Inflammatory macrophage treated with lipopolysaccharide for 1 hour (primary cell): ENCODE measurements around the gene CCR5AS.
A peak's percentile ranks its signal among the peaks of the same experiment; 100 is the strongest.
"Not testable (repeated sequence)": the region's sequence is repeated elsewhere in the genome, so short reads cannot be mapped to it uniquely, and the experiment has no call there.

Source experiments
- DNase-seq, 2 donors: peaks; one replicate each; pipeline ENCODE4 v3.0.0-alpha.2; 2020 to 2022

CCR5AS gene

DNA sequence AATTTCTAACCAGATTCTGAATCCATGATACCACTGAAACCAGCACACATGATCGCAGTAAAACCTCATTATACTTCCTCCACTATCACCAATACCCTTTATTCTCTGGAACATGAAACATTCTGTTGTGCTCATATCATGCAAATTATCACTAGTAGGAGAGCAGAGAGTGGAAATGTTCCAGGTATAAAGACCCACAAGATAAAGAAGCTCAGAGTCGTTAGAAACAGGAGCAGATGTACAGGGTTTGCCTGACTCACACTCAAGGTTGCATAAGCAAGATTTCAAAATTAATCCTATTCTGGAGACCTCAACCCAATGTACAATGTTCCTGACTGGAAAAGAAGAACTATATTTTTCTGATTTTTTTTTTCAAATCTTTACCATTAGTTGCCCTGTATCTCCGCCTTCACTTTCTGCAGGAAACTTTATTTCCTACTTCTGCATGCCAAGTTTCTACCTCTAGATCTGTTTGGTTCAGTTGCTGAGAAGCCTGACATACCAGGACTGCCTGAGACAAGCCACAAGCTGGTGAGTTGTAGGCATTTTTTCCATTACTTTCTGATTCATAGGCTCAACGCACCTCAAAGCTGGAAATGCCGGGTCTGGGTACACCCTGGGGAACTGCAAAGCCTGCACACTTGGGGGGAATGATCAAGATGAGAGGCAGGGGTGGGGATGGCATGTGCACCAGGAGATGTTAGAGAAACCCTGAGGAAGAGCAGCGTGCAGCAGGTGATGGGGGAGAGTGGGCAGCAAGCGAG, 53.0 kb downstream of the CCR5AS start, which contains the start of gene CCR2:
Gene CCR2 (plus strand): TSS at position 465 of the 764 bp plus-strand sequence. CDS start 3,417 bp downstream, outside the sequence.
- no peak for DNase-seq

GRCh38 chr3:46353090-46353489, 53.8 kb downstream of the CCR5AS start:
- no peak for DNase-seq

GRCh38 chr3:46351646-46352045, 55.2 kb downstream of the CCR5AS start:
- DNase-seq, result no peak

DNA sequence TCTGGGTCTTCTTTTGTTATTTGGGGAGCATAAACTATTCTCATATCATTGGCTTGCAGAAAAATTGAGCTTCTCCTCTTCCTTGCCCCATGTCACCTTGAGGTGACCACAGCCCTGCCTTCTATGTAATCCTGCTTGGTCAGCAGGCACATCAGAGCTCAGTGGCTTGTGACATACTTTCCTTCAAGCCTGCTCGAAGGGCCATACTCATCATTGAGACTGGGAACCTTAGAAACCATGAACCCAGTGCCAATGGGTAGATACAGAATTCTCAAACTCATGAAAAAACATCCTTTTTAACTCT, 56.7 kb downstream of the CCR5AS start:
- DNase-seq, result no peak

GRCh38 chr3:46349484-46350261, 57.2 kb downstream of the CCR5AS start:
- no peak for DNase-seq

DNA sequence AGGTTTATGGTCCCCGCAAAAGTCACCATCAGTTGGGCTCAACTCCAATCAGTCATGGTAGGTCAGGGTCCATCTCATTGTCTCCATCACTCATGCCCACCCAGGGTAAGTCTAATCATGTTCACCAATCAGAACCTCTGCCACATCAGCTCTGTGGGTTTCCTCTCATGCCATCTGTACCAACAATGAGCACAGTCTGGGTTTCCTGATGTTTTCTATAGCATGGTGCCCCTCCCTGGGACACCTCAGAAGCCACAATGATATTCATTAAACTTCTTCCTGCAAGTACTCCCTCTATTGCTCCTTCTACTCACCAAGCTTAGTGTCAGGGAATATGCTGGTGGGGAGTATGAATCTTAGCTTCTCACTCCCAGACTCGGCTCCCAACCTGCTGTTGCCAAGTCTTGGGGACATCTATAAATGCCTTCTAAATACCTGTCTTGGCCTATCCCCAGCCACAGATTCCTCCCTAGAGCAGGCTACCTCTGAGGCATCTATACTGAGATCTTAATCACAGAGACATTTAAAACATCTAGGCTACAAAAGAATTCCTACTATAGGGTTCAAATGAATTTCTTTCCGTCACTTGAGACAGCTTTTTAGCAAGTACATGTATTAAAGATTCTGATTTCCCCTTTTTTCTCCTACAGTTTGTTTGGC, 57.9 kb downstream of the CCR5AS start:
- no peak for DNase-seq

GRCh38 chr3:46344476-46344875, 62.4 kb downstream of the CCR5AS start:
- no peak for DNase-seq

GRCh38 chr3:46338840-46339239, 68.0 kb downstream of the CCR5AS start:
- no peak for DNase-seq

DNA sequence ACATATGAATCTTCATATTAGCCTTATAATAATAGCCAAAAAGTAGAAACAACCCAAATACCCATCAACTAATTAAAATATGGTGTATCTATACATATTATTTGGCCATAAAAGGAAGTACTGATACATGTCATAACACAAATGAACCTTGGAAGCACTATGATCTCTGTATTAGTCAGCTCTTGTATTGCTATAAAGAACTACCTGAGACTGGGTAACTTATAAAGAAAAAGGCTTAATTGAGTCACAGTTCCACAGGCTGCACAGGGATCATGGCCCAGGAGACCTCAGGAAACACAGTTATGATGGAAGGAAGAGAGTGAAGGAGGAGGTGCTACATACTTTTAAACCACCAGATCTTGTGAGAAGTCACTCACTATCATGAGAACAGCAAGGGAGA, 69.0 kb downstream of the CCR5AS start:
- no peak for DNase-seq

DNA sequence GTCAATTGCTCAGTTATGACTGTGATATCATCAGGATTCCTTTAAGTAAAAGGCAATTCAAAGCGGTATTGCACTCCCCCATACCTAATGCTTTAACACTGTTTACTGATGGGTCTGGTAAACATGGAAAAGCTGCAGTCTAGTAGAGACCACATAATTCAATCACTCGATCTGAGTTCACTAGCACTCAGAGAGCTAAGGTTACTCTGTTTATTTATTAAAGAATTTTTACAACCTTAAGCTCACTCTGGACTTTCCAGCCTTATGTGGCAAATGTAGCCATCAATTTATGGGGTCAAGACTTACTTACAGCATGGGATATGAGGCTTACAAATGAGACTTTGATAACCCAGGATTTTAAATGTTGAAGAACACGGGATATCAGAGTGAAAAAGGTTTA, 71.3 kb downstream of the CCR5AS start:
- no peak for DNase-seq

DNA sequence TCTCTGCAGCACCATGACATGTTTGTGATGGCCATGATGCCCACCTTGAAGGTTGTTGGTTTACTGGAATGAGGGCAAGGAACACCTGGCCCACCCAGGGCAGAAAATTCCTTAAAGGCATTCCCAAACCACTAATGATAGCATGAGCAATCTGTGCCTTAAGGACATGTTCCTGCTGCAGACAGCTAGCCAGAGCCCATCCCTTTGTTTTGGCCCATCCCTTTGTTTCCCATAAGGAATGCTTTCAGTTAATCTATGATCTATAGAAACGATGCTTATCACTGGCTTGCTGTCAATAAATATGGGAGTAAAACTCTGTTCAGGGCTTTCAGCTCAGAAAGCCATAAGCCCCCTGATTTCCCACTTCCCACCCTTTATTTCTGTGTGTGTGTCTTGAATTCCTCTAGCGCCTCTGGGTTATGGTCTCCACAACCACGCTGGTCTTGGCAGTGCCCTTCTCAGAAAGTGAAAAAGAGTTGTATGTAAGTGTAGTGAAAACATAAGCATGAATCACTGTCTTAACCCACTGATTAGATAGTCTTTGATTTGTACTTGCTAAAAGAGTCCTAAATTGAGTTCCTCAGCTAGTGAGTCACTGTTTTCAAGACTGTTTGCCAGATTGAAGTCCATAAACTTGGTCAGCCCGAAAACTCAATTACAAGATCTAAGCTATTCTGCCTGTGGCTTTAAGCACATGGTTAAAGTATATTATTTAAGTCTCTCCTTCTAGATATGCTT, 72.0 kb downstream of the CCR5AS start:
- no peak for DNase-seq

DNA sequence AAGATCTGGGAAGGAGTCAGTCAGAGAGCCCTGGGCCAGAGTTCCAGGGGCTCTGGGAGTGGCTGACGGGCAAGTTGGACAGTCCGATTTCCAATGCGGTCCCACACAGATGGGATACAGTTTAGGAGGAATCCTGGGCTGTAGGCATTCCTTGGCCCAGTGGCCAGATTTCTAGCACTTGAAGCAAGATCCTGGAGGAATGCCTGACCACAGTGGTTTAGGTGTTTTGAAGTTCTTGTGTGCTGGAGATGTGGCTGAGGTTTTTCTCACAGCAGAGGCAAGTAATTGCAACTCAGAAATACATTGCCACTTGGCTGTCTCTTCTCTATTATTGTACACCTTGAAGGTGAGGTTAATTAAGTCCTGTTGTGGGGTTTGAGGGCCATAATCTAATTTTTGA, 76.2 kb downstream of the CCR5AS start:
- not testable (repeated sequence) for DNase-seq

GRCh38 chr3:46325645-46326300, 81.1 kb downstream of the CCR5AS start:
- DNase-seq, result no peak

DNA sequence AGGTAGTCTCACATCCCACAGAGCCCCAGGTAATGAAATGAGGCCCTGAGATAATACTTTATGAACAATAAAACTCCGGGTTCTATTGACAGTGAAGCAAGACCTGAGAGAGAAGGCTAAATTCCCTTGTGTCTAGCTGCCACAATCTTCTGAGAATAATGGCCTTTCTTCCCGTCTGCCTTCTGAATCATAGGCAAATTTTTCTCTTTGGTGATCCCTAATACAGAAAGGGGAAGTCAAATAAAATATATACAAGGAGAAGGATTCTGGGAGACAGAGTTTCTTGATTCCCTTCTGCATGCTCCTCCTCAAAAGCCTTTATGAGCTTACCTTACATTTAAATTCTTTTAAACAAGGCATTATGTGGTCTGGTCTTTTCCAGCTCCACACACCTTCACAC, 82.8 kb downstream of the CCR5AS start:
- peak; percentile 67 to 72 for DNase-seq

DNA sequence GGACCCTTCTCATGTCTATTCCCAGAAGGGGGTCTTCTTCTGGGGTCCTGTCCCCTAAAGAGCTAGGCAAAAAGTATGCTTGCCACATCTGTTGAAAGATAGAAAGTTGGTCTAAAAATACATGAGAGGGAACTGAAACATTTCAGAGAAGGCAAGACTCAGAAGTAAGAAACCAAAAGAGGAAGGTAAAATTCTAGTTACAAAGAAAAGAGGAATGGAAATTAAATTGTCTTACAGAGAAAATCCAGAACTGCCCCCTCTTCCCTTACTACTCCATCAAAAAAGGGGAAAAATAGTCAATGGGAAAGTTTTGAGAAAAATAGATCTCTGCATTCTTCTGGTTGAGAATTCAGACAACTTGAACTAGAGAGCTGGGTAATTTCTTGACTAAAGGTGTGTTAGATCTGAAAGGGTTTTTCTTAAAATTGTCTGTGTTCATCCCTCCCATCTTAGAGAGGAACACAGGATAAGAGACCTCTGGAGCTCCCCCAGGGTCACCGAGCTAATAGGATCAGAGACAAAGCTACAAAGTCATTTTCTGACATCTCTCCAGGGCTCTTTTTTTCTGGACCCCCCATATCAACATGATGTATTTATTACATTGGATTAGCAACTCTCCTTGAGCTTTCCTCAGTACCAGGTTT, 85.3 kb downstream of the CCR5AS start:
- peak; percentile 65 to 66 for DNase-seq

GRCh38 chr3:46318207-46318927, 88.5 kb downstream of the CCR5AS start:
- DNase-seq, result peak; percentile 74 to 81

DNA sequence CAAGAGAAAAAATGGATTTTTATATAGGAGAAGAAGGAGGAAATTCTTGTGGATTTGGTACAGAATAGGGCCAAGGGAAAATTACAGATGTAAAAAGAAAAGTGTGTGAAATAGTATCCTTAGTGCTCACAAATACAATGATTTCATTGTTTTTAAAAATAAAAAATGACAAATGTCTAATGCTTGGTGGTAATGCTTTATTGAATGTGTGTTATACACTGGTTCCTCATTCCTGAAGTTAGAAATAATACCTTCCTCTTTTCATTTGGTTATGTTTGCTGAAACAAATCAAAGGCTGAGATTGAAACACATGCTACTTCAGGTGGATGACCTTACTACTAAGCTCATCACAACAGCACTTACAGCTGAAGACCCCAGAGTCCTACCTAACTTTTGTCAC, 90.7 kb downstream of the CCR5AS start:
- DNase-seq, result peak; percentile 37 to 68

DNA sequence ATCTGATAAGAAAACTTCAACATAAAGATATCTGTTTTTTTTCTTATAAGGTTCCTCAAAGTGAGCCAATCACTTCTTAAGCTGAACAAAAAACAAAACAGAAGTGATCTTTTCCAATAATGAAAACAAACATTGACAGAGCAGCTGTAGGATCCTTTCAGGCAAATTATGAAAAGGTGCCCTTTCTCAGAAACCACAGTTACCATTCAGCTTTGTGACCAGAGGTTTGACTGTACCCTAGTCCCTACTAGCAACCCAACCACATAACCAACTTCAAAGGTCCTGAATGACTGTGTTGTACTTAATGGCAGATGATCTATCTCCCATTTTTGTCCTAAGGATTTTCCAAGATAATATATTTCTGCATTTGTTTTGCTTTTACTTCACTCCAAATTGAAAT, 92.3 kb downstream of the CCR5AS start:
- DNase-seq, result no peak
